ENCODE data around the gene ZDHHC13.

Gene ZDHHC13

DNA sequence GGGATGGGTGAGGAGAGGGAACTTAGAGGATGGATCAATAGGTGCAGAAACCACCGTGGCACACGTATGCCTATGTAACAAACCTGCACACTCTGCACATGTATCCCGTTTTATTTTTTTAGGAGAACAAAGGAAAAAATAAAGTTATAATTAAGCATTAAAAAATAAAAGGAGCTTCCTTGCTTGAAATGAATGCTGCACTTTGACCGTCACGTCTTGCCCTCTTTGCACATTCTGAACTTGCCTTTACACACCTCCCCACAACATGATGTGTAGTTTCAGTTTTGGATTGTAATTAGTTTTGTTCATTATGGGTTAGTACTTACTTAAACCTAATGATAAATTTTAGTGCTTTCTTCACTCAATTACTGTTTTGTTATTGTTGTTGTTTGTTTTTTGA, 87.9 kb downstream of the ZDHHC13 start:
- no peak for DNase-seq (ENCODE audit: low spot score)

DNA sequence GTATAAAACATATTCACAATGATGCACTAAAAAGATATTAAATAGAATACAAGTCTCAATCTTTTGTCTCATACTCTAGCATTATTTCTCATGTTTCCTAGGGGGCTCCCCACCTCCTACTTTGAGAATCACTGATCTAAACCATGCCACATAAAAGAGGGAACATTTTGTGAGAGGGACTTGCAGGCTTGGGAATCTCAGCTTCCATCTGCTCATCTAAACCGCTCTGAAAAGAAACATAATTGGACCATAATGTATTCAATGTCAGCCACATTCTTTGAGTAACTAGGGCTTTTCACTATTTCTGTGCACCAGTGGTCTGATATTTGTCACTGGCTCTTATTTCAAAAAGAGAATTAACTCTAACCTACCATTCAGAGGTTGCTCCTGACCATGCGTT, 91.2 kb downstream of the ZDHHC13 start:
- no peak for DNase-seq (ENCODE audit: low spot score)

DNA sequence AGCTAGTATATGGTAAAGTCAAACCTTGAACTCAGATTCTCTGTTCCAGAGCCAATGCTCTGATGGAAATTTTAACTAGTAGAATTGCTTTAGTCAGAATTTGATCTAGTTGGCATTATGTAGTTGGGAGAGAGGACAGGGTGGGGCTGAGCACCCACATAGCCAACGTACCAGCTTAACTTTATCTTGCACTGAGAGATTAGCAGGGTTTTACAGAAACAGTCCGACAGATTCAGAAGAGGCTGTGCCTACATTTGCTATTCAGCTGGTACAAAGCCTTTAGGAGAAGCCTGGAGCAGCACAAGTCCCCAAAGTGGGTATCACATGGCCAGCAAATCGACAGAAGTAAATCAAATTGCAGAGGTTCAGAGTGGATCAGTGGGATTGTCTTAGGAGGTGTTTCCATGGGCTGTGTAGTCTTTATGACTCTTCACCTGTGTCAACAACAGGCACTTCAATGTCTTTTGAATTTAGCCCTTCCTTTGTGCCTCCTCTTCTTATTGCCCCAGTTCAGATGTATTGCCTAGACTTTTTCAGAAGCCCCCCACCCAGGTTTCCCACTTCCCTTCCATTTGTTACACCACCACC, 92.1 kb downstream of the ZDHHC13 start:
- DNase-seq (ENCODE audit: low spot score) = no peak

DNA sequence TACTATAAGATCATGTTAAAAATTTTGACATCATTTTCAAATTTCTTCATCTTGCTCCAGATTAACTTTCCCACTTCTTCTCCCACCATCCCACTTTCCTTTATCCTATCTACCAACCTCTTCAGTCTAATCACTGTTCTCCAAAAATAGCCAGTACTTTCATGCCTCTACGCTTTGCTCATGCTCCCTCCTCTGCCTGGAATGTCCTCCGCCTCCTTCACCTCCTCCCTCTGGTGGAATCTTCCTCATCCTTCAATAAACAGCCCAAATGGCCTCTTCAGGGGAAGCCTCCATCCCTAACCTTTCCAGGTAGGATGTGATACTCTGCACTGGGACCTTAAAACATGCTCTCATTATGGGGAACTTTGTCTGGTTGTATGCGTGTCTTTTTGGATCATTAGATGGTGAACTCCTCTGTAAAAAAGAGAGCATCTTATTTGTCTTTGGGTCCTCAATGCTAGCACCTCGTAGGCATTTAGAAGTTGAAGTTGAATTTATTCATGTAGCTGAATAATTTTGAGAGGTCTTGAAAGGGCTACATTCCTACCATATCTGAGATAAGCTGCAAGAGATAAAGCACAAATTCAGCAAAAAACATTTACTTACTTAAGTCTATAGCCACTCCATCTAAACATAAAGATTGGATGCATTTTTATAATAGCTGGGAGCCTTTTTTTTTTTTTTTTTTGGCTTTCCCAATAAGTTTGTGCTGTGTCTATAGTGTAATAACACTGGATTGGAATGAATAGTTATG, 92.8 kb downstream of the ZDHHC13 start:
- no peak for DNase-seq (ENCODE audit: low spot score)

DNA sequence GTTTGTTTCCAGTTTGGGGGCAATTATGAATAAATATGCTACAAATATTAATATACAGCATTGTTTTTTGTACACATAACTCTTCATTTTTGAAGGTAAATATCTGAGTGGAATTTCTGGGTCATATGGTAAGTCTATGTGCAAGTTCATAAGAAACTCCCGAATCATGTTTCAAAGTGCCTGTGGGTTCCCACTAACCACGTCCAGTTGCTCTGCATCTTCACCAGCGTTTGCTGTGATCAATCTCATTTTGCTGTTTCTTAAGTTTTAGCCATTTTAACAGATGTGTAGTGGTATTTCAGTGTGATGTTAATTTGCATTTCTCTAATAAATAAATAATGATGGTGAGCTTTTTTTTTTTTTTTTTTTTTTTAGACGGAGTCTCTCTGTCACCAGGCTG, 99.1 kb downstream of the ZDHHC13 start:
- no peak for DNase-seq (ENCODE audit: low spot score)

DNA sequence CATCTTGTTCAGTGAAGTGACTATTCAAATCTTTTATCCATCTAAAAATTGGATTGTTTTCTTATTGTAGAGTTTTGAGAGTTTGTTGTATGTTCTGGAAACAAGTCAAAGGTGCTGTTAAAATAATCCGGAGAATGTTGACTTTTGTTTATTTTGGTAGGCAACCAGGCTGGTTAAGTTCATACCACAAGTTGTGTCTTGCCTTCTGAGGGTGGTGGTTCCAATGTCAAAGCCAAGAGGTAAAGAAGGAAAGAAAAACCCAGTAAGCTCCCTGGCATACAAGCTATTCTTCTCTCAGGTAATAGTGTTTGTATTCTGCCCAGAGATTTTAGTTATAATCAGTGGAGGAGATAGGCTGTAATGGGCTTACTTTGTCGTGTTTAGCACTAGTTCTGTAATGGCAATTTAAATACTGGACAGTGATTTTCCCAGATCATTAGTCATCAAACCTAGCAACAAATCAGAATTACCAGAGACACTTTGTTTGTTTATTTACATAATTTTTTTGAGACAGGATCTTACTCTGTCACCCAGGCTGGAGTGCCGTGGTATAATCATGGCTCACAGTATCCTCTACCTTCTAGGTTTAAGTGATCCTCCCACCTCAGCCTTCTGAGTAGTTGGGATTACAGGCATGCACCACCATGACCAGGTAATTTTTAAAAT, 99.9 kb downstream of the ZDHHC13 start:
- DNase-seq (ENCODE audit: low spot score) = no peak

DNA sequence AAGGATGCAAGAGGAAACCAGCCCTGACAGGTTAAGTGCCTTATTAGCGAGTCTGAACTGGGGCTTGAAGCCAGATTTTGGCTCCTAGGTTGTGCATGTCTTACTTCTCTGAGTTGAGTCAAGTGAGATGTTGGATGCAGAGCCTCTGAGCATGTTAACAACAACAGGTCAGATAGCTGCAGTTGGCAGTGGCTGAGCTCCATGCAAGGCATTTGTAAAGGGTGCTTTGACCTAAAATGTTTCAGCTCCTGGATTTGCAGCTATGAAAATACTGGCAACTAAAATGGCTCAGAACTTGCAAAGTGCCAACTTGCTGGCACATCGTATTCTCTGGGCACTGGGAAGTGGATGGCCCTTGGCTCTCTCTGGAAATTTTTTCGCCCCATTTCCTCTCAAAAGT, 101.2 kb downstream of the ZDHHC13 start:
- no peak for DNase-seq (ENCODE audit: low spot score)

DNA sequence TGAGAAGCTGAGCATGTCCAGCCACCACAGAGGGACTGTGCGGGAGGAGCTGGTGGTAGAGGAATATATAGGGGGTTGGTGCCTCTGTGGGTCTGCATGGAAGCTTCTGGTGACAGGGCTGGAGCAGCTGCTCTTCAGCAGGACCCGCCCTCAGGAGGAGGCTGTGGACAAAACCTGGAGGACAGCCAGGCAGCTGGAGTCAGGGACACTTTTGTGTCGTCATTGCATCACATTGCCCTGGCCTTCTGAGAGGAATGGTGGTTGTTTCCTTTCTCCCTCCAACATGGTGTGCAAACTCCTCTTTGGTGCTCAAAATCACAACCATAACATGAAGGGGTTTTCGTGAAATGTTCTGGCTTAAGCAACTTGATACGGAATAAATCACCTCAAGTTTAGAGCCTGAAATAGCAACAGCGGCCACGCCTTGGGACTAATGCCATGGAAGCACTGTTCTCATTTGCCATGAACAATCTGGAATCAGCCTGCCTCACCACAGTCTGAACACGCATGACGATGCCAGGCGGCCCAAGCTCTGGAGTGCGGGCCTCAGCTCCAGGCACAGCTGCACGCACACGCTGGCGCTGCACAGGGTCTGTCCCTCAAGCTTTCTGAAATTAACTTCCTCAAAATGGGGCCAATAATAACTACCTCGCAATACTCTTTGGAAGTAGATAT, 102.0 kb downstream of the ZDHHC13 start:
- no peak for DNase-seq (ENCODE audit: low spot score)

DNA sequence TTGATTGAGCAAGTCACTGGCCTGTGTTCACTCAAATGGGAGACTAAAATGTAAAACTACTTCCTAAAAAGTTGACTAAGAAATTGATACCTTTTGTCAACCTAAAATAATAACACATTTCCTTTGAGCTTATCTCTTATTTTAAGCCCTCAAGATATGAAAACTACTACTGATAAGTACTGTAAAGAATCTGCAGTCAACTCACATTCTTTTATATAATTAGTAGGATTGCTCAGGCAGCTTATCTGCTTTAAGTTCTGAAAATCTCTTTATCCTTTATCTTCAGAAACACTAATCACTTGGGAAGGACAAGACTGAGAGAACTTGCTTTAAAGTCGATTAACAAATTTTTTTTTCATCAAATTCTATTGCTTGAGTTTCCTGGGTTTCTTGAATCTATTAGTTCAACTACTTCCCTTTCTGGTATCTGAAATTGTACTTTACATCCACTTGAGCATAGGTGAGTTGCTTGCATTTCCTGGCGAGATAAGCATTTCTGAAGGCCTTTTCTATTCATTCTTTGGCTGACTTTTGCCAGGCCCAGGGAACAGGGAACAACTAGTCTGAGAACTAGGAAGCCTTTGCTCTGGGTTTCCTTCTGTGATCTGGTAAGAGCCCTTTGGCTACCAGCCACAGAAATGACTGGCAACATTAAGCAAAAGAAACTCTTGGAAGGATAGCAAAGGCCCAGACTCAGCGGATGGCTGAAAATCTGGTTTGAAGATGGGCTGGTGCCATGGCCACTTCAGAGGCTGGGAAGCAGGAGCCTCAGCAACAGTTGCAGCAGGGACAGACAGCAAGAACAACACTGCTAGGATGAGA, 104.1 kb downstream of the ZDHHC13 start:
- DNase-seq (ENCODE audit: low spot score) = no peak

DNA sequence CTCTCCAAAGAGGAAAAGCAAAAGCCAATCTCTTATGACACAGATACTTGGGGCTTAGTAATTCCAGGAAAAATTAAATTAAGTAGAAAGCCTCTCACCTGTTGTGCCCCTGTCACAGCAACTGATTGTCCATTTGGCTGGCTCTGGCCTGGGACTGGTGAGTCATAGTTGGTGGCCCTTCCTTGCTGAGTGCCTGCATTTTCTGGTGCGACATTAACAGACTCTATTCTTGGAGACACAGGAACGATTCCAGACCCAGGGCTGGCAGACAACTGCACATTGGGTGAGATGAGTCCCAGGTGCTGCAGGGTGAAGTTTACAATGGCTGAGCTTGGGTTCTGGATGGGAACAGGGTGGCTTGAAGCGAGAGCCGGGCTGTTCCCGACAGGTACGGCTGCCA, 108.2 kb downstream of the ZDHHC13 start:
- no peak for DNase-seq (ENCODE audit: low spot score)

DNA sequence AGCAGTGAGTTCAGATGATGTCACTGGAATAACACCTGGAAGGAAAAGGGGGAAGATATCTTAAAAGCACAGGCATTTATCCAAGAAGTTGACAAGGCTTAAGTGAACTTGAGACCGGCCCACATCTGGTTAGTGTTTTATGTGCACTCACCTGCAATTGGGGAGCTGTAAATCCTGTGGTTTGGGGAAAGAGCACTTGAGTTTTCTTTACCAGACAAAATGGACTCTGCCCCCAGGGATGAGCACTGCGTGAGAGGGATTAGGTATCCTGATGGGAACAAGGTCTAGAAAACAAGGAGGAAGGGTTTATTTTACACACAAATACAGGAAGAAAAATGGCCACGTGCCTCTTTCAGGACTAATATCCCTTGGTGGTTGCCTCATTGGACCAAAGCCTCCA, 108.6 kb downstream of the ZDHHC13 start:
- DNase-seq (ENCODE audit: low spot score) = no peak
